ENCODE measurements around the gene RBM41.

Gene RBM41

DNA sequence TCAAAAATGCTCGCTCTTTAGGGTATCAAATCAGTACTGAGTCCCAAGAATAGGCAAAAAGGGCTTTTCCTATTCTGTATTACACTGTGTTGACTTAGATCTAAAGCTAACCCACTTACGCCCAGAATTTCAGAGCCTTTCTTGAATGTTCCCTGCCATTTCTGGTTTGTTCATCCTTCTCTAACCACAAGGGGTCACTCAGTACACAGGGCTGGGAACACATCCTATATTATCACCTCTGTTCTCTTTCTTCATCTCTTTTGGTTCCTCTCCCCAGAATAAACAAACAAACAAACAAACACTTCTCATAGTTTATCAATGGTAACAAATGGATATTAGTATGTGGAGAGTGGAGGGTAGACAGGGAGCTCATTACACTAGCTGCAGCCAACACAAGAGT lies 93.1 kb downstream of the RBM41 start:
- peak; percentile 9 for DNase-seq (ENCODE audit: low spot score)

DNA sequence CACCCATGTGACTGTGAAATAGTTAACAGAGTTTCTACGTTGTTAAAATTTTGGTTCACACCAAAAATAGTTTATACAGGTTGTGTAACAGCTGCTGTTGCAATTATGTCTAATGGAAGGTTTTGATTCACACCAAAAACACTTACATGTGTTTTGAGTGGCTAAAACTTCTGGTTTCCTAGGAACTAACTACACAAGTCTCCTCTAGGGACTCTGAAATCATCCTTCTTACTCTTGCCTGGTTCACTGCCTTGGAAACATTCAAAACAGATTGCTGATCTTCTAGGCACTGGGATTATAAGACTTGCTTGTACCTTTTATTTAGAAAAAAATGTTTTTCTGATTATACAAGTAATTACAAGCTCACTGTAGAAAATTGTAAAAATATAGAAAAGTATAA lies 103.7 kb downstream of the RBM41 start:
- DNase-seq (ENCODE audit: low spot score) = no peak

Measured in HuH-7 (cell line).